ENCODE results near the gene TRIM36.

The TRIM36 gene

DNA sequence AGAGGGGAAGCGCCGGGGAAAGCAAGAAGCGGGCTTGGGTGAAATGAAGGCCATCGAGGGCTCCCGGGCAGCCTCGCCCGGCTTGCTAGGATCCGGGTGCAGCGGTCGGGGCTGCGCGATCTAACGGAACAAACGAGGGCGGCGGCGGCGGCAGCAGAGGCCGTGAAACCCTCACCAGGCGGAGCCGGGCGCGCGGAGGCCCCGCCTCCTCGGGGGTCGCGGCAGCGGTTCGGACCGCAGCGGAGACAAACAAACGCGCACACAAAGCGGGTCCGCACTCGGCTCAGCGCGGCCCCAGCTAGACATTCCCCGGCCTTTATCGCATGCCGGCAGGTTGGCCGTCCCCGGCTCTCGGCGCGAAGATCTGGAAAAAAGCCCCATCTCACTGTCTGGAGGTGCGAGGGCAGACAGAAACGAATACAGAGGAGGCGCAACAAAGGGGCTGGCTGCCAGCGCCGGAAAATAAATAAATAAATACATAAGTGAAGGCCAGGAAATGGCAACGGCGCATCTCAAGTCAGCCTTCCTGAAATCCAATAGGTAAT, 10.5 kb upstream of the TRIM36 start:
- peak; percentile 13 for DNase-seq (ENCODE audit: low read depth)
- H3K4me3 ChIP-seq (ENCODE audit: control insufficient read depth, low read depth, low read length) = peak overlapping the region; percentile 45
- TF ChIP-seq, protein P1, sequence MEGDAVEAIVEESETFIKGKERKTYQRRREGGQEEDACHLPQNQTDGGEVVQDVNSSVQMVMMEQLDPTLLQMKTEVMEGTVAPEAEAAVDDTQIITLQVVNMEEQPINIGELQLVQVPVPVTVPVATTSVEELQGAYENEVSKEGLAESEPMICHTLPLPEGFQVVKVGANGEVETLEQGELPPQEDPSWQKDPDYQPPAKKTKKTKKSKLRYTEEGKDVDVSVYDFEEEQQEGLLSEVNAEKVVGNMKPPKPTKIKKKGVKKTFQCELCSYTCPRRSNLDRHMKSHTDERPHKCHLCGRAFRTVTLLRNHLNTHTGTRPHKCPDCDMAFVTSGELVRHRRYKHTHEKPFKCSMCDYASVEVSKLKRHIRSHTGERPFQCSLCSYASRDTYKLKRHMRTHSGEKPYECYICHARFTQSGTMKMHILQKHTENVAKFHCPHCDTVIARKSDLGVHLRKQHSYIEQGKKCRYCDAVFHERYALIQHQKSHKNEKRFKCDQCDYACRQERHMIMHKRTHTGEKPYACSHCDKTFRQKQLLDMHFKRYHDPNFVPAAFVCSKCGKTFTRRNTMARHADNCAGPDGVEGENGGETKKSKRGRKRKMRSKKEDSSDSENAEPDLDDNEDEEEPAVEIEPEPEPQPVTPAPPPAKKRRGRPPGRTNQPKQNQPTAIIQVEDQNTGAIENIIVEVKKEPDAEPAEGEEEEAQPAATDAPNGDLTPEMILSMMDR (conservative IDR thresholded peaks at IDR 0.05; ENCODE audit: control insufficient read depth, insufficient read depth, low read depth, low read length) = no peak

DNA sequence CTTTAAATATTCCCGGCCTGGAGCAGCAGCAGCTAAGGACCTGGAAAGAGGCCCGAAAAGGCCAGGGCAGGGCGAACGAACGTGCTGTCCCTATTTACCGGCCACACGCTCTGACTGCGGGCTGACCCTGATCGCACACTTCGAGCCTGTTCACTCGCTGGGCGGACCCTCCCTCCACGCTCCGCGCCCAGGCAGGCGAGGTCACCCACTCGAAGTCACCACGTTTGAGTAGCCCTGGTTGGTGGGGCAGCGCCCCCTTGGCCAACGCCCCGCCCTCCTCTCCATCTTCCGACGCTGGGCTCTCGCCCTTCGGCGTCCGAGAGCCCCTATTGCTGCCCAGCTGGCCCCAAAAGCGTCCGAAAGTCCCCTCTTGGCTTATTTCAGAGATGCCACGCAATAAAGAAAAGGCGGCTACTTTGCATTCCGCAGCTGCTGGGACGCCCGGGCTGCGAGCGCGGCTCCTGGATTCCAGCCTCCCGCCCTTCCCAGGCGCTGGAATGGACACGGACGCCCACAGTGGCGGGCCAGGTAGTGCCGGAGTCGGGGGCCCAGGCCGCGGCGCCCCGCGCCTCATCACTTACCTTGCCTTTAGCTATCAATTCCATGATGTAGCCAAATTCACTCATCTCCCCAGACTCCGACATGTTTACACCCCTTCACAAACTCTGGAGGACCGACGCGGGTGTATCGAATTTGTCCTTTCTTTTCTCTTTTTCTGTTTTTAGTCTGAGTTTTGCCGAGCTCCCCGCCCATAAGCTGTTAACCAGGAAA, 9.9 kb upstream of the TRIM36 start:
- DNase-seq (ENCODE audit: low read depth) = no peak
- peak overlapping the region; percentile 45 for H3K4me3 ChIP-seq (ENCODE audit: control insufficient read depth, low read depth, low read length)
- TF ChIP-seq, protein P1 (conservative IDR thresholded peaks at IDR 0.05; ENCODE audit: control insufficient read depth, insufficient read depth, low read depth, low read length) = no peak

DNA sequence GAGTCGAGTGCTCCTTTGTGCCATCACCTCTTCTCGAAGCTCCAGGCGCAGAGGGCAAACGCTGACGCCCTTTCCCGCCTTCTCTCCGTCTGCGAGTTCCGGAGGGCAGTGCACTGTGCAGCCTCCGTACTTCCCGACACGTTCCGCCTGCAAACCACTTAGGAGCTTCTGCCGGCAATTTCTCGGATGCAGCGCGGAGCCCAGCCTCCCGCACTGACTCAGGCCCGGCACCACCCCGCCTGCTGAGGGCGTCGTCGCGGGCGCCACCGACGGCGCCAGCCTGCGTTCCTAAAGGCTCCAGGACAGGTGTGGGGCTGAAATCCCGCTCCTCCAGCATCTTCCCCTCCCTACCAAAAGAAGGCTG, 9.3 kb upstream of the TRIM36 start:
- TF ChIP-seq, protein P1 (conservative IDR thresholded peaks at IDR 0.05; ENCODE audit: control insufficient read depth, insufficient read depth, low read depth, low read length) = no peak
- no peak overlapping the region for H3K4me3 ChIP-seq (ENCODE audit: control insufficient read depth, low read depth, low read length)

DNA sequence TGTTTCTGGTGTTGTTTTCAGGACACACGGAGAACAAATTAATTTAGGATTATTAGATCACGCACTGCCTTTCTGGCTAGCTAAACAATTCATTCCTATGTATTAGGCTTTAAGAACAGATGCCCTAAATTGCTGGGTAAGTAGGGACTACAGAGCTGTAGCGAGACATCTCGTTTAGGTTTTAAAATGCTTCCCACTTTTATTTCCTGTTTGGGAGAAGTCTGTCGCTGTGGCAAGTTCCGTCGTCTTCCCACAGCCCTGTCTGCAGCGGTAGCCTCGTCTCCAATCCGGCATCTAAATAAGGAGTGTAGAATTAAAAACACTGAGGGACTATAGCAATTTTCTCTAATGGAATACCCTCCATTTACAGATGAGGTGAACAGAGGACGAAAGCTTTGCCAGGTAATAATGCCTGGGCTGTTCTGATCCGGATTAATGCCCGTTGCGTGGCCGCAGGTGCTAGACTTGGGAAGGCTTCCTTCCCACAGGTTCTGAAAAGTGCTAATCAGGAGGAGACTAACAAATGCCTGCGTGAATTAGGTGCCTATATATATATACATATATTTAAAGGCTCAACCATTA, 1.3 kb upstream of the TRIM36 start:
- H3K4me3 ChIP-seq (ENCODE audit: control insufficient read depth, low read depth, low read length) = no peak overlapping the region
- DNase-seq (ENCODE audit: low read depth) = no peak
- TF ChIP-seq, protein P1 (conservative IDR thresholded peaks at IDR 0.05; ENCODE audit: control insufficient read depth, insufficient read depth, low read depth, low read length) = no peak

More for the DNA sequence above, 9.3 kb upstream of the TRIM36 start:
- no peak for DNase-seq (ENCODE audit: low read depth)

DNA sequence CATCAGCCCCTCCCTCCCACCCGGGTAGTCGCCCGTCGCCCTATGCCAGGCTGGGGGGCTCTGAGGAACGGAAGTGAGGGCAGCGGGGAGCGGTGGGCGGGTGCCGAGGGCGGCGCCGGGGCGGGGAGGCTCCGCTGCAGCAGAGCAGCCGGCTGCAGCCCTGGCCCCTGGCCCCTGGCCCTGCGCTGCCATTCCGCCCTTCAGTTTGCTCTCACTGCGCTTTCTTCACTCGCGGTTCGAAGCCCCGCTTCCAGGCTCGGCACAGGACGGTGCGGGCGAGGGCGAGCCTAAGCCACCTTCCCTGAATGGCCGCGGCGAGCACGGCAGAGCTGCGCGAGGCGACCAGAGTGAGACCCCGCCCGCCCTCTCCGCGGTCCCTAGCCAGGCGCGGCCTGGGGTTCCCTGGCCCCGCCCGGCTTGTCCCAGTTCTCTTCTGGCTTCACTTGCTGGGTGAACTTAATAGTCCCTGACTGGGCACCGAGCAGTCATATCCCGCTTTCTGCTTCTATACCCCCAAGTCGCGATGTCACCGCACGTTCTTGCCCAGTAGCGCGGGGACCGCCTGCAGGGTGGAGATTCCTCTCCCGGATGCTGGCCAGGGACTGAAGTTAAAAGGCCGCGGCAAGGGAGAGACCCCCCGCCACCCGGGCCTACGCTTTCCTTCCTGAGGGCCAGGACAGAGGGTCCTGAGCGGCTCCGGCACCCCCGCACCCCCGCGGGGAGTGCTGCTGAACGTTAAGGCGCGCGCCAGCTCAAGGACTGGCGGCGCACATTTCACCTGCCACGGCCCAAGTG, 623 bp upstream of the TRIM36 start:
- DNase-seq (ENCODE audit: low read depth) = peak; percentile 18
- peak overlapping the region; percentile 69 for H3K4me3 ChIP-seq (ENCODE audit: control insufficient read depth, low read depth, low read length)
- TF ChIP-seq, protein P1 (conservative IDR thresholded peaks at IDR 0.05; ENCODE audit: control insufficient read depth, insufficient read depth, low read depth, low read length) = no peak

DNA sequence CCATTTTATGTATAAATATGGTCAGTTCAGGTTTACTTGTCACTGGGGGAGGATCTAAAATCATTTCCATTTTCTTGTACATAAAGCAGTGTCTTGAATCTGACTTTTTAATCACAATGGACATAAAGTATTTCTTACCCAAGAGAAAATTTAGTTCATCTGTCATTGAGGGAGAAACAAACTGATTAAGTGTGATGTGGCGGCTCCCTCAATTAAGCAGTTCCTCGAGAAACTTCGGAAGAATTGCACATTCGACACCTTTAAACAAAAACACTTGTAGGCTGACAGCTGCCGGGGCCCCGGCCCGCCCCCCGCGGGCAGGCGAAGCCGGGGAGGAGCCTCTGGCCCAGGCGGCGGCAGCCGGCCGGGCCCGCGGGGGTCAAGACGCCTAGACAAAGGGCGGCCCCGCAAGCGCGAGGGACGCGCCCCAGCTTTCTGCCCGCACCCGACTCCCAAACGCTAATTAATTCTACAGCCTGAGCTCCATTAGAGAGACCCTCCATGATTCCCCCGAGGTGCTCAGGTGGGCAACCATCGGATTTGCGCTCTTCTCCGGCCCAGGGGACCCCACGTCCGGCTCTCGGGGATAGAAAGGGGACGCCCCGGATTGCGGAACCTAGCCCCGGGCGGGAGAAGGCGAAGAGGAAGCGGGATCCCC, 750 bp downstream of the TRIM36 start:
- no peak for DNase-seq (ENCODE audit: low read depth)
- H3K4me3 ChIP-seq (ENCODE audit: control insufficient read depth, low read depth, low read length) = peak overlapping the region; percentile 69
- TF ChIP-seq, protein P1 (conservative IDR thresholded peaks at IDR 0.05; ENCODE audit: control insufficient read depth, insufficient read depth, low read depth, low read length) = no peak
